ENCODE measurements around the gene PIK3CD.

Gene PIK3CD

DNA sequence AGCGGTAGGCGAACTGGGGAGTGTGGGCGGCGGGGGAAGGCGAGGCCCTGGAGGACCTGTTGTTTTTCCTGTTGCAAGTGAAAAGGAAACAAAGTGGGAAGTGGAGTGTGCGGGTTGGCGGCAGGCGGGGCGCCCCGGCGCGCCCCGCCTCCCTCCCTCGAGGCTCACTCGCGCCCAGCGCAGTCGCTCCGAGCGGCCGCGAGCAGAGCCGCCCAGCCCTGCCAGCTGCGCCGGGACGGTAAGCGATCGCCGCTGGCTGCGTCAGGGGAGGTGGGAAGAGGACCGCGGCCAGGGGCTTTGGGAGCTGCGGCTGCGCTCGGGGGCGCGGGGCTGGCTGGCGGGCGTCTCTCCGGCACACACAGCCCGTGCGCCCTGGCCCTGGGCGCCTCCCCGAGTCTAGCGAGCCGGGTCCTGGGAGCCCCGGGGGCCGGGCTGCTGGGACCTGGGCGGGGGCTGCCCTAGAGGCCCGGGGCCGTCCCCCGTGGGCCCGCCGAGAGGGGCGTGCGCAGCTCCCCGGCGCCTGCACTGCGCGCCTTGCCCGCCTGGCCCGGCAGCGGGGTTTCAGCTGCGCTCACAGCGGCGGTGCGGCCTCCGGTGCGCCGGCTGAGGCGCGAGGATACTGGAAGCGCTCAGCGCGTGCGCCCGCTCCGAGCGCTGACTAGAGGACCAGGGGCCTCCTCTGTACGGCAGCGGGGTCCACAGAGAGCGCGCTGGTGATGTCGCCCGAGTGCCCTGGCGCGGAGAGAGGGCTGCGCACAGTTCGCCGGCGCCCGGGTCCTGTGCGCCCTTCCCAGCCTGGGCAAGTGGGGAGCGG lies at the start of gene PIK3CD:
PIK3CD (plus strand) TSS at position 167 of the 814 bp plus-strand sequence. CDS start 58,725 bp downstream, outside the sequence.
- peak; percentile 46 for DNase-seq

GRCh38 chr1:9601942-9602793 lies 49.4 kb upstream of the PIK3CD start:
- no peak for DNase-seq

DNA sequence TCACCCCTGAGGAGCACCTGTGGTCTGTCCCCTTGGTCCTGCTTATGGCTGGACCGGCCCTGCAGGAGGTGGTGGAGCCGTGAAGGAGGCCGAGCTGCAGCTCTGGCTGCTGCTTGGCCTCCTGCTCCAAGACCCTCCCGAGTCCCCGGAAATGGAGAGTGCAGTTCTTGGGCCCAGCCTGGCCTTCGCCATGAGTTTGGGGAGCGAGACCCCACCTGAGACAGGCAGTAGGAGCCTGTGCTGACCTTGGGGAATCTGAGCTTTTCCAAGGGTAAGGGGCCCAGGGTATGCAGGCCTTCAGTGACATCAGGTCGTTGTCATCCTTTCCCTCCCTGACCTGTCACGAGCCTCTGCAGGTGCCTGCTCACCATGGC lies 48.8 kb upstream of the PIK3CD start:
- no peak for DNase-seq

- no peak for DNase-seq
These were observed 48.2 kb upstream of the PIK3CD start for GRCh38 chr1:9603307-9603706.

DNA sequence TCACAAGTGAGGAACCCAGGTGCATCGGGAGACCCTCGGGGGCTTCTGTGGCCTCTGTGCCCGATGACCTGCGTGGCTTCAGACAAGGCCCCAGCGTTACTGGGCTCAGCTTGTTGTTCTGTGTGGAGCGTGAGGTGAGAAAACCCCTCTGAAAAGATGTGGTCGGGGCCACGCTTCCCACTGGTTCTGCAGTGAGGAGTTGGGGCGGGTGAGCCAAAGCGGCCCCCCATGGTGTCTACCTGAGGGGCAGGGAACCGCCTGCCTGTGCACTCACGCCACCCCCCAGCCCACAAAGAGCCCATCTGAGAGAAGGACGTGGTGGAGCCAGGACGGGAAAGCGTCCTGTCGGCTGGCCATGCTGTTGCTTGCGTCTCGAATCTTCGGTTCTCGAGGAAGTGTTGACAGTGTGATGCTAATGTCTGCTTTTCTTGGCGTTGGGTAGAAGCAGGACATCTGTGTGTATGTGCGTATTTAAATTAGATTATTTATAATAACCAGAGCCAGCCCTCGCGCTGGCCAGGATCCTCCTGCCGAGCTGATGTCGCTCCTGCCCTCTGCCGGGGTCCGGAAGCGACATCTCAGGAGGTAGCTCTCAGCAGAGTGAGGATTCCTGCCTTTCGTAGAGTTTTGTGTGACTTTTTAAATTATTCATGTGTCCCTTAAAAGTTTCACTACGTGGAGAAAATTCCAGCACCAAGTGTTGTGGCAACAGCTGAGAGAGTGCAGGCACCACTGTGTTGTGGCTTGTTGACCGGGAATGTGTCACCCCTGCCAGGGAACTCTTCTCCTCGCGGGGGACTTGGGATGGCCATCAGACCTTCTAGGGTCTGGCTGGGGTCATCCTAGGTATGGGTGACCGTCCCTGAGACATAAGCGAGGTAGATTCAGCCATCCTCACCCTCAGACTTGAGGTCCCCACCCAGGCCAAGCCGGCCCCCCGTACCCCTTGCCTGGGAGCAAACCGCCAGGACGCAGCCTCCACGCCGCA lies 47.5 kb upstream of the PIK3CD start:
- no peak for DNase-seq

DNA sequence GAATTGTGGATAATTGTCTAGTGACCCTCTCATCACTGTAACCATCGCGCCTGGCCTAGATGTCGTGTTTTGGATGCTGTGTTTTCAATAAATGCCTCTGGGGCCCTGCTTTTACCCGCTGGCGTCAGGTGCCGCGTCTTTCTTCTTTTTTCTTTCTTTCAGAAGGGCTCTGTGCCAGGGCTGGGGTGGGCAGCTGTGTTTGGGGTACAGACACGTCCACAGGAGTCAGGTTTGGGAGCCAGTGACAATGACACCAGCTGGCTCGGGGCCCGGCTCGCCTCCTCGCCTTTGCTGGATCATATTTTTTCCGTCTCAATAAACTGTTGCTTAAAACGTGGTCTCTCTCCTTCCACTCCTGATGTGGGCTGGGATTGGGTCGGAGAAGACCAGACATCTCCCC lies 46.7 kb upstream of the PIK3CD start:
- no peak for DNase-seq

- no peak for DNase-seq
These were observed 45.5 kb upstream of the PIK3CD start for GRCh38 chr1:9605946-9606455.

DNA sequence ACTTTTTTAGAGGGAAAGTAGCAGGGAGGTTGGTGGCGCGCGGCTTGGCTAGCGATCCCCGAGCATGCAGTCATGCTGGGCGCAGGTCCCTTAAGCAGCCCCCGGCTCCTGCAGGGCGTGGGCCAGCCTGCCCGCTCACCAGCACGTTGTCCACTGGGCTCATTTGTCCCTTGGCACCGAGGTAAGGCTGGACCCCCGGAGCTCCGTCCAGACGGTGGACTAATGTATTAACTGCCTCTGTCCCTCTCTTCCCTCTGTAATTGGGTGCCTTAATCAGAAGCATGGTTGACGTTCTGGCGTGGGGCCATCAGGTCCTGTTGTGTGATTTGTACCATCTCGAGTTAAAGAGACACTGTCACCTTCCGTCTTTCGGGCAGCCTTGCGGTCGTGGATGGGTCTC lies 45.1 kb upstream of the PIK3CD start:
- DNase-seq = no peak

GRCh38 chr1:9606948-9607347 lies 44.6 kb upstream of the PIK3CD start:
- no peak for DNase-seq

- no peak for DNase-seq
These were observed 44.2 kb upstream of the PIK3CD start for GRCh38 chr1:9607352-9607751.

GRCh38 chr1:9609998-9610397 lies 41.5 kb upstream of the PIK3CD start:
- no peak for DNase-seq

DNA sequence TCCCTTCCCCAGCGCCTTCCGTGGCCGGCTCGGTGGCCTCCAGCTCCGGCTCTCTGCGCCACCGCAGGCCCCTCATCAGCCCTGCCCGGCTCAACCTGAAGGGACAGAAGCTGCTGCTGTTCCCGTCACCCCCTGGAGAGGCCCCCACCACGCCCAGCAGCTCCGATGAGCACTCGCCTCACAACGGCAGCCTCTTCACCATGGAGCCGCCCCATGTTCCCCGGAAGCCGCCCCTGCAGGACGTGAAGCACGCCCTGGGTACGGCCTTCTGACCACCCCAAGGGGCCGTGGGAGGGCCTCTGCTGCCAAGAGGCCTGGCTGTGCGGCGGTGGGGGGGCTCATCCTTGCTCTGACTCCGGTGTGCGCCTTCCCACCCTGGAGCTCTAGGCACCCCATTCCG lies 41.0 kb upstream of the PIK3CD start:
- no peak for DNase-seq

DNA sequence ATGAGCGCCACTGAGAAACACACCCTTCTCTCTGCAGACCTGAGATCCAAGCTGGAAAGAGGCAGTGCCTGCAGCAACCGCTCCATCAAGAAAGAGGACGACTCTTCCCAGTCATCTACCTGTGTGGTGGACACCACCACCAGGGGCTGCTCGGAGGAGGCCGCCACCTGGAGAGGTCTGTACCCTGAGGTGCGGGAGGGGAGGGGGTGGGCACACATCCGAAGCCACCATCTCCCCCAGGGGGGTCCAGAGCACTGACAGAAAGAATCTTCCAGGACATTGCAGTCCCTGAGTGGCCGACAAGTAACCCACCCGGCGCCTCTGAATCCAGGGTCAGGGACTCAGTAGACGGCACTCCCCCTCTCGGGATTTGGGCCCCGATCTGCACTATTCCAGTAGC lies 39.8 kb upstream of the PIK3CD start:
- no peak for DNase-seq

GRCh38 chr1:9612162-9612845 lies 39.2 kb upstream of the PIK3CD start:
- DNase-seq = no peak

DNA sequence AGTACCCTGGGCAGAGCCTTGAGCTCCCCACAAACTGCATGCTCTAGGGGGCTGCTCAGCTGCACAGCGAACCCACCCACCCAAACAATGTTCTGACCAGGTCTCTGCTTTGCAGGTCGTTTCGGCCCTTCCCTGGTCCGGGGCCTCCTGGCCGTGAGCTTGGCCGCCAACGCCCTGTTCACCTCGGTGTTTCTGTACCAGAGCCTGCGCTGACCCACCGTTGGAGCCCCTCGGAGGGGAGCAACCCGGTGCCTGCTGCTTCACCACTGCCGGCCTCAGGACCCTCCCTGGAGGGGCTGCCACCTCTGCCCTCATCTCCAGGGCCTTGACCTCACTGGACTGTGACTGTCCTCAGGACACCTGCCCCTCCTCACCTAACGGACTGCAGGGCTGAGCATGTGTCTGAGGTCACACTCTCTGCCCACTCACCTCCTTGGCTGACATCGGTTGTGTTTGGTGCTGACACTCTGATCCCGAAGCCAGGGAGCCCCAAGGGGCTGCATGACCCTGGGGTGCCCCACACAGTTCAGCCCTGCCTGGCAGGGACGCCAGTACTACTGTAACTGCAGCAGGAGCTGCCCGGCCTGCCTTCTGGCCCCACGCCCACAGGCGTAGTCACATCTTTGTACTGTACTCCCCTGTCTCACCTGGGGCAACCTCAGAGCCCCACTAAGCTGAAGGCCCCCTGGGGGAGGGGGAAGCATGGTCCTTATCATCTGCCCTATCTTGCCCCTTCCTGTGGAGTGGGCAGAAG lies 38.5 kb upstream of the PIK3CD start:
- DNase-seq = no peak

- DNase-seq = no peak
These were observed 37.8 kb upstream of the PIK3CD start for GRCh38 chr1:9613625-9614299.

- DNase-seq = peak; percentile 8
These were observed 36.0 kb upstream of the PIK3CD start for GRCh38 chr1:9615316-9616063.

- DNase-seq = no peak
These were observed 32.4 kb upstream of the PIK3CD start for GRCh38 chr1:9618909-9619679.

- DNase-seq = no peak
These were observed 30.5 kb upstream of the PIK3CD start for GRCh38 chr1:9621032-9621431.
